Activated CD8-positive, alpha-beta memory T cell treated with anti-CD3 and anti-CD28 coated beads, Interleukin-2, amount 50 U/mL, for 4 hours (primary cell): ENCODE results near the gene MSH4.
"Not testable (repeated sequence)": the region's sequence is repeated elsewhere in the genome, so short reads cannot be mapped to it uniquely, and the experiment has no call there.

Experiments
- DNase-seq: peaks from one replicate; pipeline ENCODE4 v3.0.0-alpha.2; 2020

The MSH4 gene

DNA sequence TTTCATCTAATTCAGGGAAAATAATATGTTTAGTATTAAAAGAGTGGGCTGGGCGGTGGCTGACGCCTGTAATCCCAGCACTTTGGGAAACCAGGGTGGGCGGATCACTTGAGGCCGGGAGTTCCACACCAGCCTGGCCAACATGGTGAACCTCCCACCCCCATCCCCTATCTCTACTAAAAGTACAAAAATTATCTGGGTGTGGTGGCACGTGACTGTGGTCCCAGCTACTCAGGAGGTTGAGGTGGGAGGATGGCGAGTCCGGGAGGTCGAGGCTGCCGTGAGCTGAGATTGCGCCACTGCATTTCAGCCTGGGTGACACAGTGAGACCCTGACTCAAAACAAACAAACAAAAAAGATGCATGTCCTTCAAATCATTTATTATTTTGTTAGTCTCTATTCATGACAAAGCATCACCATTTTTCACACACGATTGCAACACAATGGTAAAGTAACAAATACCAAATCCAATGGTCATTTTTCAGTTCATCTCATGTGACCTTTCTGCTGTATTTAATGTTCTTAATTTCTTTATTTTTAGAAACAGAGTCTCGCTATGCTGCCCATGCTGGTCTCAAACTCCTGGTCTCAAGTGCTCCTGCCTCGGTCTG is 1.0 kb downstream of the MSH4 start:
- no peak for DNase-seq

DNA sequence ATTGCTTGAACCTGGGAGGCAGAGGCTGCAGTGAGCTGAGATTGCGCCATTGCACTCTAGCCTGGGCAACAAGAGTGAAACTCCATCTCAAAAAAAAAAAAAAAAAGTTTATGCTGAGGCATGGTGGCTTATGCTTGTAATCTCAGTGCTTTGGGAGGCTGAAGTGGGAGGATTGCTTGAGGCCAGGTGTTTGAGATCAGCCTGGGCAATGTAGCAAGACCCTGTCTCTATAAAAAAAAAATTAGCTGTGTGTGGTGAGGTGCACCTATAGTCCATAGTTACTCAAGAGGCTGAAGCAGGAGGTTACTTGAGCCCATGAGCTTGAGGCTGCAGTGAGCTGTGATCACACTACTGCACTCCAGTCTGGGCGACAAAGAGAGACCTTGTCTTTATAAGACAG is 4.8 kb downstream of the MSH4 start:
- DNase-seq: not testable (repeated sequence)

- no peak for DNase-seq
Measured at GRCh38 chr1:75808921-75809320, 12.2 kb downstream of the MSH4 start.

- DNase-seq: not testable (repeated sequence)
Measured at GRCh38 chr1:75810113-75810512, 13.4 kb downstream of the MSH4 start.

GRCh38 chr1:75811211-75811981 is 14.7 kb downstream of the MSH4 start:
- DNase-seq: no peak

- DNase-seq: no peak
Measured at GRCh38 chr1:75812065-75812464, 15.4 kb downstream of the MSH4 start.

DNA sequence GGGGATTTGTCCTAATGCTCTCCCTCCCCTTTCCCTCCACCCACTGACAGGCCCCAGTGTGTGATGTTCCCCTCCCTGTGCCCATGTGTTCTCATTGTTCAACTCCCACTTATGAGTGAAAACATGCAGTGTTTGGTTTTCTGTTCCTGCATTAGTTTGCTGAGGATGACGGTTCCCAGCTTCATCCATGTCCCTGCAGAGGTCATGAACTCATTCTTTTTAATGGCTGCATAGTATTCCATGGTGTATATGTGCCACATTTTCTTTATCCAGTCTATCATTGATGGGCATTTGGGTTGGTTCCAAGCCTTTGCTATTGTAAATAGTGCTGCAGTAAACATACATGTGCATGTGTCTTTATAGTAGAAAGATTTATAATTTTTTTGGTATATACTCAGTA is 26.9 kb downstream of the MSH4 start:
- DNase-seq: not testable (repeated sequence)

DNA sequence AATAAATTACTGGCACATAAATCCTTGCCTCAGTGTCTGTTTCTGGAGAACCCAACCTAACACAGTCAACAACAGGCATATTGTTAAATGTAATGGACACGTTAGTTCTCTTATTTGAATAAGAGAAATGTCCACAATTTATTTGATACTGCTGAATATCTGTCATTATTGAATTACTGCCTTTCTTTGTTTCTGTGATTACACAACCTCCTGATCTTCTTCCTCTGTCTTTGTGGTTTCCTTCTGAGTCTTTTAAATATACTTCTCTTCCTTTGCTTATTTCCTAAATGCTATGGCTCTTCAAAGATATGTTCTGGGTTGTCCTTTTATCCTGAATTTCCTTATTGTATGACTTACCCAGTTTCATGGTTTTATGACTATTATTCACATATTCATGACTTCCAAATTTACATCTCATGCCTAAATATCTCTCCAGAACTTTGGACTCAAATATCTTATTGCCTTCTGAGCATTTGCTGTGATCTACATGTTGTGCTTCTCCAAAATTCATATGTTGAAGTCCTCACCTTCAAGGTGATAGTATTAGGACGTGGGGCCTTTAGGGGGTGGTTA is 39.9 kb downstream of the MSH4 start:
- no peak for DNase-seq

GRCh38 chr1:75838079-75838478 is 41.4 kb downstream of the MSH4 start:
- no peak for DNase-seq

DNA sequence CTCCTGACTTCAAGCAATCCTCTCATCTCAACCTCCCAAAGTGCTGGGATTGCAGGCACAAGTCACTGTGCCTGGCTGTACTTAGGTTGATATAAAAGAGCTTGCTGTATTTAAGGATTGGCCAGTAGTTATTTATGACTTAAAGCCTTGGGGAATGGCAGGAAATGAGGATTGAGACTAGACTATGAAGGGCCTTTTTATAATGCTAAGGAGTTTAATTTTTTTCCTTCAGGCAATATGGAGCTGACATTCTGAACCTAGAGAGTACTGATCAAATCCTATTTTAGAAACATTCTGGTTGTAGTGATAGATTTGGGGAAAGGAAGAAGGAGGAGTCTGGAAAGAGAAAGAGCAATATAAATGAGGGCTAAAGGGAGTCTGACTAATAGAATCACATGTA is 44.7 kb downstream of the MSH4 start:
- DNase-seq: no peak

DNA sequence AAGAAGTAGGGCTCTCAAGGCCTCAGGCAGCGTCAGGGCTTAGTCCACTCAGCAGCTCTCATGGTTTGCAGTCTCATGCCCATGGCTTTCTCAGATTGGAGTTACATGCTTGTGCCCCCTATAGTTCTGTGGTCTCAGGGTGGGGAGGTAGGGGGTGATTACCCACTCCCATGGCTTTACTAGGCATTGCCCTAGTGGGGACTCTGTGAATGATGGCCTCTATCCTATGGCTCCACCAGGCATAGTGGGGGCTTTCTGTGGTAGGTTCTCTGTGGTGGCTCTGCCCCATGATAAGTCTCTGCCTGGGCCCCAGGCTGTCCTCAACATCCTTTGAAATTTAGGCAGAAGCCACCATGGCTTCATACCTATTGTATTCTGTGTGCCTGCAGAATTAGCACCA is 48.9 kb downstream of the MSH4 start:
- no peak for DNase-seq

GRCh38 chr1:75855010-75855409 is 58.3 kb downstream of the MSH4 start:
- DNase-seq: no peak

DNA sequence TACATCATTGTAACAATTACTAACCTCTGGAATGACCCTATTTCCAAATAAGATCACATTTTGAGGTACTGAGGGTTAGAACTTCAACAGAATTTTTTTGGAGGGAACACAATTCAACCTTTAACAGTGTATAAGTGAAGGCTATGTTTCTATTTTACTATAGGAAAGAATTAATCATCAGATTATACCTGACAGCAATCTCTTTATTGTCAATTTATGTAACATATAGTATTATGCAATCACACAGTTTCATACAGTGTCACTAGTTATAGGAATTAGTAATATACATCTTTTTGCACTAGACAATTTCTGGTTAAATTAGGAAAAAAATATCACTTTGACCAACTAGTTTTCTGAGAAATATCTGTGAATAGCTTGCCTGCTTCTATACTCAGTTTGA is 59.1 kb downstream of the MSH4 start:
- DNase-seq: no peak

GRCh38 chr1:75861831-75862230 is 65.1 kb downstream of the MSH4 start:
- no peak for DNase-seq

DNA sequence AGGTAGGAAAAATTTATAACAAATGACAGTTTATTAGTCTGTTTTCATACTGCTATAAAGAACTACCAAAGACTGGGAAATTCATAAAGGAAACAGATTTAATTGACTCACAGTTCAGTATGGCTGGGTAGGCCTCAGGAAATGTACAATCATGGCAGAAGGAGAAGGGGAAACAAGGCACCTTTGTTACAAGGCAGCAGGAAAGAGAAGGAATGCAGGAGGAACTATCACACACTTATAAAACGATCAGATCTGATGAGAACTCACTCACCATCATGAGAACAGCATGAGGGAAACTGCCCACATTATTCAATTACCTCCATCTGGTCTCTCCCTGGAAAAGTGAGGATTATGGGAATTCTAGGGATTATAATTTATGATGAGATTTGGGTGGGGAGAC is 74.3 kb downstream of the MSH4 start:
- DNase-seq: no peak

GRCh38 chr1:75879985-75880384 is 83.3 kb downstream of the MSH4 start:
- DNase-seq: no peak

DNA sequence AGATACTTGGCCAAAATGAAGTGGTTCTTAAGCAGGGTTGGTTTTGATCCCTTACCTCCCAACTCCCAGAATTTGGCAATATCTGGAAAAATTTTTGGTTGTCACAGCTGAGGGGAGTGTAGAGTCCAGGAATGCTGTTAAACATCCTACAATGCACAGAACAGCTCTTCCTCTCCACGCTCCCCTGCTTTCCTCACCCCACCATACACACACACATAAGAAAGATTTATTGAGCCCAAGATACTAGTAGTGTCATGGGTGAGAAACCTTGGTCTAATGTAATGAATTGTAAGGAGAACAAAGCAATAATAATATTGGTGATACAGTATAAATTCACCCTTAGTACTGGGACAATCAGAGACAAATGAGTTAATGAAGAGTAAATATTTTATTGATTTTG is 87.8 kb downstream of the MSH4 start:
- no peak for DNase-seq

- DNase-seq: no peak
Measured at GRCh38 chr1:75901371-75901770, 104.7 kb downstream of the MSH4 start.

DNA sequence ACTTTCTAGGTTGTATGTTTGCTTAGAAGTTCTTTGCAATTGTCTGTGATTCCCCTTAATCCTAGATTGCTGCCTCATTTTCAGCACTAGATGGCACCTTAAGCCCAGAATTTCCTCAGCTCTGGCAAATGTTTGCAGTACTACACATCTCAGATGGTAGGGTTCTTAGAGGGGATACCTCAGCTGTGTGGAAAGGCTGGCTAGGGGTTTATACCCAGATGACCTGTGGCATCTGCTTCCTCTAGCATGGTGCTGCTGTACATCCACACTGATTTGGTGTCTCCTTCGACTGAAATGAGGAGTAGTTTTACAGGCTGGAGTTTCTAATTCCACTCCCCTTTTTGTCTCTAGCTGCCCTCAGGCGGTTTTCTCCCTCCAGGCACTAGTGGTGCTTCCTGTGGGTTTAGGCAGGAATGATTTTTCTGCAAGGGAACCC is 112.1 kb downstream of the MSH4 start:
- DNase-seq: no peak

DNA sequence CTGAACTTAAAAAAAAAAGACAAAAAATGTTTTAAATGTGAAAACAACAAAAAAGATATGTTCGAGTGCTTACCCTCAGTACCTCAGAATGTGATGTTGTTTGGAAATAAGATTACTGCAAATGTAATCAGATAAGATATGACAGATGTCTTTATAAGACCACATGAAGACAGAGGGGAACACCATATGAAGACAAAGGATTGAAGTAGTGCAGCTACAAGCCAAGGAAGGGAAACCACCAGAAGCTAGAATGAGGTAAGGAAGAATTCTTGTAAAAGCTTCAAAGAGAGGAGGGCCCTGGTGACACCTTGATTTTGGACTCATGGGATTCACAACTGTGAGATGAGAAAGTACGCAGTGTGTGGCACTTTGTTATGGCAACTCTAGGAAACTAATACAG is 120.2 kb downstream of the MSH4 start:
- no peak for DNase-seq

GRCh38 chr1:75922698-75923097 is 126.0 kb downstream of the MSH4 start:
- DNase-seq: no peak

GRCh38 chr1:75932304-75932703 is 135.6 kb downstream of the MSH4 start, which contains the start of gene ASB17:
Gene ASB17 (minus strand): TSS chr1:75932404. CDS start chr1:75932291, 113 bp downstream.
- no peak for DNase-seq

DNA sequence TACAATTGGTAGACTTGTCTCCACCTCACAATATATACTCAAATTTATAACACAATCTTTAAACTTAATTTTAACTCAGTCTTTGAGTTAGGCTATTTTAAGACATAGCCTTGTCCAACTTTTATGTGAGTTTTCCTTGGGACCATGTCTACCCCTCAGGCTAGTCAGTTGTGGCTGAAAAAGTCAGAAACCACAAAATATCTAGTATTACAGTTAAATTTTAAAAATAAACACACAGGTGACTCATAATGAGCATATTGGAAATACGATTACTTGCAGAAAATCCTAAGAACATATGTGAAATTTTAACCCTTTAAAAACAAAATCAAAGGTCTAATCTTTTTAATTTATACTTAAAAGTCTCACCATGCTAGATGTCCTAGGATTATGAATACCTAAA is 140.4 kb downstream of the MSH4 start:
- DNase-seq: no peak

- not testable (repeated sequence) for DNase-seq
Measured at GRCh38 chr1:75943037-75943436, 146.4 kb downstream of the MSH4 start.
